NCI-H1436 treated with DMSO at 0.1 percent for 48 hours (cell line): ENCODE data around the gene JSRP1.

Experiments used
- DNase-seq: peaks from one replicate; lab custom pipeline; 2025; lab: John Stamatoyannopoulos, UW

JSRP1 gene

DNA sequence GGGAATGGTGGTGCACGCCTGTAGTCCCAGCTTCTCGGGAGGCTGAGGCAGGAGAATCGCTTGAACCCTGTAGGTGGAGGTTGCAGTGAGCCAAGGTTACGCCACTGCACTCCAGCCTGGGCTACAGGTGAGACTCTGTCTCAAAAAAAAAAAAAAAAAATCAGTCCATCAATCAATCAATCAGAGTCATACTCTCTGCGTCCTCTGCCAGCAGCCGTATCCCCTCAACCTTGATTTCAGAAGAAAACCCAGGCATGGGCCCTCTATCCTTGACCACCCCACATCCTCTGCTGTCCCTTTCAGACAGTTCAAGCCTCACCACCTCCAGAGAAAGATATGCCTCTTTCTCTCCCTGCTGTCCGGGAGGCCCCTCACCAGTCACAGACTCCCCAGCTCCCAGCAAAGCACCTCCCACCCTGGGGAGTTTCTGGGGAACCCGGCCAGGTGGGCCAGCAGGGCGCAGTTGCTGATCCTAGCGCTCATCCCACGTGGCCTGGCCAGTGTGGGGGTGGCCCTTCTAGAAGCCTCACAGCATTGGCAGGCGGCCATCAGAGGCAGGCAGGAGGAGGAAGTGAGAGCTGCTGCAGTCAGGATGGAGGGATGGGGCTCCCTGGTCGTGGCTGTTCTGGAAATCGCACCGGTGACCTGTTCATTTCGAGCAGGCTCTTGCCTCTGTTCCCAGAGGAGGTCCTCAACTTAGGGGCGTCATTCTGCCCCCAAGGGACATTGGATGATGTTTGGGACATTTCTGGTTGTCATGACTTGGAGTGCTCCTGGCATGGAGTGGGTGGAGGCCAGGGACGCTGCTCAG lies 10.2 kb upstream of the JSRP1 start:
- DNase-seq = no peak

DNA sequence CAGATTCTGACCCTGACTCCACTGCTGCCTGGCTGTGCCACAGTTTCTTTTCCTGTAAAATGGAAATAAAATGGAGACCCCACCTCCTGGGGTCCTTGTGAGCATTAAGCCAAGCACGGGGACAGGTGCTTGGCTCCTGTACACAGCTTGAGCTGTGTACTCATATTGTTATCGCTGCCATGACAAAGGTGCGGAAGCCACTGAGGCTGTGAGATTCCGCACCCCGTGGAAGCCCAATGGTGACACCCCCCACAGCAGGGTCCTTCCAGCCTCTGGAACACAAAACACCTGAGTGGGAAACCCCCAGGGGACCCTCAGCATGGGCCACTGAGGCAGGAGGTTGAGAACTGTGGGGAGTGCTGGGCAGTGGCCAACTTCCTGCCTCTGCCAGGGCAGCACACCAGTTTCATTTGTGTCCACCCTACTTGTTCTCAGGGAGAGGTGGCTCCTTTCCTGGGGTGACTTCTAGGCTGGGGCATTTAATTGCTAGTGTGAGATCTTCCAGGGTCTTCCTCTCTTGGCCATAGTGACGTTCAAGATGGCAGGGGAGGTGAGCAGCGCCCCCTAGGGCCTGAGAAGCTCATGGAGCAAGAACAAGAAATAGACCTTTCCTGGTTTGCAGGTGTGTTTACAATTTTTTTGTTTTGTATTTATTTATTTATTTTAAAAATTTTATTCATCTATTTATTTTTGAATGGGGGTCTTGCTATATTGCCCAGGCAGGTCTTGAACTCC lies 5.4 kb upstream of the JSRP1 start:
- no peak for DNase-seq

DNA sequence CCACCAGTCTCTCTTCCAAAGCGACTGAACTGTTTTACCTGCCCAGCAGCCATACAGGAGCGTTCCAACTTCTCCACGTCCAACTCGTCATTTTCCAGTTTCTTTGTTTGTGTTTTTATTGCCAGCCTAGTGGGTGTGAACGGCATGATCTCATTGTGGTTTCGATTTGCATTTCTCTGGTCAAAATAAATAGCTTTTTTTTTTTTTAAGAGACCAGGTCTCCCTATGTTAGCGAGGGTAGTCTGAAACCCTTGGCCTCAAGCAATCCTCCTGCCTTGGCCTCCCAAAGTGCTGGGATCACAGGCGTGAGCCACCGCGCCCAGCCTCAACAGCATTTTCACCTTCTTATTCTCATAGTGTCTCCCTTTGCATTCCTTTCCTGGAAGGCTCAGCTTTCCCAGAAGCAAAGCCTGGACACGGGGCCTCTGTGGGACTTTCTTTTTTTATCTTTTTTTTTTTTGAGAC lies 4.2 kb upstream of the JSRP1 start:
- DNase-seq = no peak

DNA sequence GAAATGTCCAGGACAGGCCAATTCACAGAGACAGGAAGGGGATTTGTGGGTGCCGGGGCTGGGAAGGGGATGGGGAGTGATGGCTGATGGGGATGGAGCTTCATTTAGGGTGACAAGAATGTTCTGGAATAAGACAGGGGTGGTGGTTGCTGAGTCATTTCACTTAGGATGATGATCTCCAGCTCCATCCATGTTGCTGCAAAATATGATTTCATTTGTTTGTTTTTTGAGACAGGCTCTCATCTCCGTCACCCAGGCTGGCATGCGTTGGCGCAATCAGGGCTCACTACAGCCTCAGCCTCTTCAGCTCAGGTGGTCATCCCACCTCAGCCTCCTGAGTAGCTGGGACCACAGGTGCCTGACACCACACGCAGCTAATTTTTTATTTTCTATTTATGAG lies 3.1 kb upstream of the JSRP1 start:
- no peak for DNase-seq

DNA sequence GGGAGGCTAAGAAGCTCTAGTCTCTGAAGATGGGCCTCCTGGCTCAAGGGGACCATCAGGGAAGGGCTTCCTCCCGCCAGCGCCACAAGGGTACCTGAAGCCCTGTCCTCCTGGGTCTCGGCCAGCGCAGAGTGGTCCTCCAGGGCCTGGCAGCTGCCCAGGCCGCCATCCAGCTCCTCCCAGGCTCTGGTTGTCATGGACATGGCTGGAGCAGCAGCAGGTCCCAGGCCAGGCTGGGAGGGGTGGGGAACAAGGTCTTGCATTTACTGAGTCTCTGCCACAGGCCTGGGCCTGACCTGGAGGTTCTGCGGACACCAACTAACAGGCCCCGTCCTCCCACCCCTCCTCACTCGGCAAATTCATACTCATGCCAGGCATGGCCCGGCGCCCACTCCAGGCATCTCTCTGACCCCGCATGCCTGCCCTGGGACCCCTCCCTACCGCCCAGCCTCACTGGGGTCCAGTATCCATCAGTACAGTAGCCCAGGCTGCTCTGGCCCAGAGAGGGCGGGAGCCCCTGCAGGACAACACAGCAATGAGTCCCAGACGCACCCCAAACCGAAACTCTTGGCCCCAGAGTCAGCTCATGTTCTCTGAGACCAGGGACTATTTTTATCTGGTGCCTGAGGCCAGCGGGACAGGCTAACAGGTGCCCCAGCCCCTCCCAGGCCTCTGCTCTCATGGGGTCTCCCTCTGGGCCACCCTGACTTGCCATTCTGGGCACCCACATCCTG lies 938 bp downstream of the JSRP1 start:
- DNase-seq = no peak

DNA sequence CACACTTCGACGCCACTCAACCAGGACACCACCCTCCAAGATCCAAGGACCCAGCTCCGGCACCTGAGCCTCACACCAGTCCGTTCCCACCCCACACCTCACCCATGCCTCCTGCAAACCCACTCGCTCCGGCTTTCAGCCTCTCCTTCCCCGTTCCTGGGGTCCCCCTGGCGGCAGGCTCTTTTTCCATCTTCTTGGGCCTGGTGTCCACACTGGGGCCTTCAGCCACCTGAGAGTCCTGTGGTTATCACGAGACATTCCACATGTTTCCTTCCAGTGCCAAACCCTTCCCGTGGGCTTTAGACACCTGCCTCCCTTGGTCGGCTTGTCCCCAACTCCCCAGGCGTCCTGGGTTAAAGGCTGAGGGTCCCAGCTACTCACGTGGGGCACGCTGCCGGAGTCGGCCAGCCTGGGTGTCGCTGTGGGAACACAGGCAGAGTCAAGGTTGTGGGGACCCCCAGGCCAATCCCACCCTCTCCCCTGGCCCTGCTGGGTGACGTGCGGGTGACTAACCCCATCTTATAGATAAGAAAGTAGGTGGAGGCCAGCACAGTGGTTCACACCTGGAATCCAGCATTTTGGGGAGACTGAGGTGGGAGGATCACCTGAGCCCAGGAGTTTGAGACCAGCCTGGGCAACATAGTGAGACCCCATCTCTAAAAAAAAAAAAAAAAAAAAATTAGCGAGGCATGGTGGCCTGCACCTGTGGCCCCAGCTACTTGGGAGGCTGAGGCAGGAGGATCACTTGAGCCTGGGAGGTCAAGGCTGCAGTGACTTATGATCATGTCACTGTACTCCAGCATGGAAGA lies 1.9 kb downstream of the JSRP1 start:
- DNase-seq = no peak

DNA sequence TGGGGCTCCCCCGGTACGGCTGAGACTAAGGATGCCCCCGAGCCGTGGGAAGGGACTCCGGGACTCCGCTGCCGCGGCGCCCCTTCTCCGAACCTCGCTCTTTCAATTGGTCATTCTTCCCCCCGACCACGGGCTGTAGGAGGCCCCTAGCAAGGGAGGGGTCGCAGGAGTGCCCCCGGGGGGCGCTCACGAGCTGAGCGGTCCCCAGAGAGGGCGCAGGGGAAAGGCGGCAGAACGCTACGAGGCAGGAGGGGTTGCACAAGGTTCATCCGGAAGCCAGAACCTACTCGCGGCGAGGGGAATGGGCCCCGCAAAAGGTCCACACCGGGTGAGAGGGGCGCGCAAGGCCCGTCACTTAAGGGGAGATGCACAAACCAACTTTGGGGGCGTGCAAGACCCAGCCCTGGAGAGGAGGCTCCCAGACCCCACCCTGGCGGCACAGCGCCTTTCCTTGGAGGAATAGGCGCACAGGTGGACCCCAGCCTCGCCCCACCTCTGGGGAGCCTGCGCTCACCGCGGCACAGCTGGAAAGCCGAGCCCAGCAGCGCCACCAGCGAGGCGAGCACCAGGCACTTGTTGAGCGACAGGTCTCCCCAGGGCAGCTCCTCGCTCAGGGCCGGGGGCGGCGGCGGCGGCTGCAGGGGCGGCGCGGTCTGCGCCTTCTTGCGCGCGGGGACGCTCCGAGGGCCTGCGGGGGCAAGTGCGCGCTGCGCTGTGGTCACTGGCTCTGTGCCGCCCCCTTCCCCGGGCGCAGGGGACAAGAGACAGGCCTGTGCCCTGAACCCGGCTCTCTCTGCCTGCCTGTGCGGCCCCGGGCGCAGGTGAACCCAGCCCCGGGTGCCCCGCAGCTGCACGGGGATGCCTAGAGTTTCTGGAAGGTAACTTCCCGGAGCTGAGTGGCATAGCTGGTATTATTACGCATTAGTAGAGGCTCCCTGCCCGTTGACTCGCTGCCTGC lies 2.8 kb downstream of the JSRP1 start:
- DNase-seq = no peak

DNA sequence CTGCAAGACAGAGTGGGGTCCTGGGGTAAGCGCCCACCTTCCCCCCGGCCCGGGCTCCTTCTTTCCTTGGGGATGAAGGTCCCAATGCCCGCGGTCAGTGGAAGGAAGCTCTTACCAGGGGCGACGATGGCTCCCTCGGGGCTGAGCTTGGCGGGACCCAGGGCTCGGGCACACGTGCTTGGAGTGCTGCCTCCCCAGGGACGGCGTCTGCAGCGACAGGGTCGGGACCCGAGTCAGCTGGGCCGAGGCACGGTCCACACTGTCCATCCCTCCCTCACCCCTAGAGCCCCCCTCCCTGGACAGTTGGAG lies 3.5 kb downstream of the JSRP1 start:
- no peak for DNase-seq

DNA sequence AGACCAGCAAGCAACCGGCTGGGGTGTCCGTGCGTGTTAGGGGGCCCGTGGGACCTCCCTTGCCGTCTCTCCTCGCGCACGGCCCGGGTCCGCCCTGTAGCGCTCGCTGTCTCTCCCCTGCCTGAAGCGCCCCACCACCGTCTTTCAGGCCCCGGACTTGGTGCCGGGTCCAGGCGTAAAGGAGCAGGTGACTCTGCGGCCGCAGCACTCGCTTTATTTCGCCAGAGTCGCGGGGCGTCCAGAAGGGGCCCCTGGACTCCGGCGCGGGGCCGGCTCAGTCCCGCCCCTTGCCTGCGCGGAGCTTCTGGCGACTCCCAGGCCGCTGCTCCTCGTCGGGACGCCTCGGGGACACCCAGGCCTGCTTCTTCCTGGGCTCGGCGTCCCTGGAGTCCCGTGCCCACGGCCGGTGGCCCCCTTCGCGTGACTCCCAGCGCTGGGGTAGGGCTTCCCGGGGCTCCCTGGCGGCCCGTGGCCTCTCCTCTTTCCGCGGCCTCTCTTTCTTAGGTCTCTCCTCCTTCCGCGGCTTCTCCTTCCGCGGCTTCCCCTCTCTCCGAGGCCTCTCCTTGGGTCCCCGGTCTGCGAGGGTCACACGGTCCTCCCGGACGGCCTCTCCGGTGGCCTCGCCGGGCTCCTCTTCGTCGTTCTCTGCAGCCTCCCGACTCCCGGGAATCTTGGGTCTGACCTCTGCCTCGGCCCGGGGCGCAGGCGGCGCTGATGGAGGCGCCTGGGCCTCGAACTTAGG lies 4.0 kb downstream of the JSRP1 start:
- no peak for DNase-seq

DNA sequence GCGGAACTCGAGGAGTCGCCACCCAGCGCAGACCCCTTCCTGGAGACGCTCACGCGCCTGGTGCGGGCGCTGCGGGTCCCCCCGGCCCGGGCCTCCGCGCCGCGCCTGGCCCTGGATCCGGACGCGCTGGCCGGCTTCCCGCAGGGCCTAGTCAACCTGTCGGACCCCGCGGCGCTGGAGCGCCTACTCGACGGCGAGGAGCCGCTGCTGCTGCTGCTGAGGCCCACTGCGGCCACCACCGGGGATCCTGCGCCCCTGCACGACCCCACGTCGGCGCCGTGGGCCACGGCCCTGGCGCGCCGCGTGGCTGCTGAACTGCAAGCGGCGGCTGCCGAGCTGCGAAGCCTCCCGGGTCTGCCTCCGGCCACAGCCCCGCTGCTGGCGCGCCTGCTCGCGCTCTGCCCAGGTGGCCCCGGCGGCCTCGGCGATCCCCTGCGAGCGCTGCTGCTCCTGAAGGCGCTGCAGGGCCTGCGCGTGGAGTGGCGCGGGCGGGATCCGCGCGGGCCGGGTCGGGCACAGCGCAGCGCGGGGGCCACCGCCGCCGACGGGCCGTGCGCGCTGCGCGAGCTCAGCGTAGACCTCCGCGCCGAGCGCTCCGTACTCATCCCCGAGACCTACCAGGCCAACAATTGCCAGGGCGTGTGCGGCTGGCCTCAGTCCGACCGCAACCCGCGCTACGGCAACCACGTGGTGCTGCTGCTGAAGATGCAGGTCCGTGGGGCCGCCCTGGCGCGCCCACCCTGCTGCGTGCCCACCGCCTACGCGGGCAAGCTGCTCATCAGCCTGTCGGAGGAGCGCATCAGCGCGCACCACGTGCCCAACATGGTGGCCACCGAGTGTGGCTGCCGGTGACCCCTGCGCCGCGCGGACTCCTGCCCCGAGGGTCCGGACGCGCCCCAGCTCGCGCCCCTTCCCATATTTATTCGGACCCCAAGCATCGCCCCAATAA lies 4.8 kb downstream of the JSRP1 start:
- no peak for DNase-seq

DNA sequence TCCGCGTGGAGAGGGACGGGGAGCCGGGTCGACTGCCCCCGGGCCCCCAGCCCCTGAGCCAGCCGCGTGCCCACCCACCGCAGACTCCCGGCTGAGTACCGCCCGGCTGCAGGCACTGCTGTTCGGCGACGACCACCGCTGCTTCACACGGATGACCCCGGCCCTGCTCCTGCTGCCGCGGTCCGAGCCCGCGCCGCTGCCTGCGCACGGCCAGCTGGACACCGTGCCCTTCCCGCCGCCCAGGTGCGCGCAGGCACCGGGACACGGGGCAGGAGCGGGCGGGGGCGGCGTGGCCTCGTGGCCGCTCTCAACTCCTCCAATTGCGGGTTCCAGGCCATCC lies 5.5 kb downstream of the JSRP1 start:
- no peak for DNase-seq

DNA sequence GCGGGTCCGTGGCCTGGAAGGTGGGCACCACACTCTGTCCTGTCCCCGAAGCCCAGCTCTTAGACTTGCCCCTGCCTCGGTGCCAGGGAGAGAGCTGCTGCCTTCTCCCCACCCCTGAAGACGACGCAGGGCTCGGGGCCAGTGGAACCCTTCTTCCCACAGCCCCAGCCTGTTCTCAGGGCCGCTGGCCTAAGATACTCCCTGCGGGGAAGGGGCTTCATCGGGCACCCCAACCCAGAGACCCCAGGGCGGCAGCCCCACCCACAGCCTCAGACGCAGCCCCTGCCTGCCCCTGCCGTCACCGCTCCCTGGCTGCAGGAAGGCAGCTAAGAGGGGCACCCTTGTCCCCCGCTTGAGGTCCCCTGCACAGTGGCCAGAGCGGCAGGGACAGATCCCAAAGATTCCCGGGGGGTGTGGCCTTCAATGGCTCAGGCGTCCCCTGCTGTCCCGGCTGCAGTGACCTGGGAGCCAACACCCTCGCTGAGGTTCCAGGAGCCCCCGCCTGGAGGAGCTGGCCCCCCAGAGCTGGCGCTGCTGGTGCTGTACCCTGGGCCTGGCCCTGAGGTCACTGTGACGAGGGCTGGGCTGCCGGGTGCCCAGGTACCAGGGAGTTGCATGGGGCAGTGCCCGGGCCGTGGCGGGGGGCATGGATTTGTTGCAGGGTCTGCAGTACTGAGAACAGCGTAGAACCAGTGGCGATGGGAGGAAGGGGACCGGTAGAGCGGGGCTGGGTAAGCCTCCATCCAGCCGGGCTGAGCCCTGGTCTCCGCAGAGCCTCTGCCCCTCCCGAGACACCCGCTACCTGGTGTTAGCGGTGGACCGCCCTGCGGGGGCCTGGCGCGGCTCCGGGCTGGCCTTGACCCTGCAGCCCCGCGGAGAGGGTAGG lies 6.1 kb downstream of the JSRP1 start:
- DNase-seq = no peak

DNA sequence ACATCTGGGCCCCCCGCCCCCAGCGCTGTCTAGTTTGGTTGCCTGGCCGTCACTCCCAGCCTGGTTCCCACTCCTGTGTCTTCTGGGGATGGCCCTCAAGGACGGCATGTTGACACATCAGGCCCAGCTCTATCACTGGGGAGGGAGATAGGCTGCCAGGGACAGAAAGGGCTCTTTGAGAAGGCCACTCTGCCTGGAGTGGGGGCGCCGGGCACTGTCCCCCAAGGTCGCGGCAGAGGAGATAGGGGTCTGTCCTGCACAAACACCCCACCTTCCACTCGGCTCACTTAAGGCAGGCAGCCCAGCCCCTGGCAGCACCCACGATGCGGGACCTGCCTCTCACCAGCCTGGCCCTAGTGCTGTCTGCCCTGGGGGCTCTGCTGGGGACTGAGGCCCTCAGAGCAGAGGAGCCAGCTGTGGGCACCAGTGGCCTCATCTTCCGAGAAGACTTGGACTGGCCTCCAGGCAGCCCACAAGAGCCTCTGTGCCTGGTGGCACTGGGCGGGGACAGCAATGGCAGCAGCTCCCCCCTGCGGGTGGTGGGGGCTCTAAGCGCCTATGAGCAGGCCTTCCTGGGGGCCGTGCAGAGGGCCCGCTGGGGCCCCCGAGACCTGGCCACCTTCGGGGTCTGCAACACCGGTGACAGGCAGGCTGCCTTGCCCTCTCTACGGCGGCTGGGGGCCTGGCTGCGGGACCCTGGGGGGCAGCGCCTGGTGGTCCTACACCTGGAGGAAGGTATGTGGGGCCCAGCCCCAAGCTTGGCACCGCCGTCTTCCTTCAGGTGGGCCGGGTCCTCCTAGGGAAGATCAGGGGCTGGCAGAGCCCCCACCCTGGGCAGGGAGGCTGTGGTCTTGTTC lies 7.0 kb downstream of the JSRP1 start, which contains the start of gene AMH:
Gene AMH (plus strand): TSS at position 314 of the 857 bp plus-strand sequence. CDS start 10 bp downstream, at position 324.
- no peak for DNase-seq

DNA sequence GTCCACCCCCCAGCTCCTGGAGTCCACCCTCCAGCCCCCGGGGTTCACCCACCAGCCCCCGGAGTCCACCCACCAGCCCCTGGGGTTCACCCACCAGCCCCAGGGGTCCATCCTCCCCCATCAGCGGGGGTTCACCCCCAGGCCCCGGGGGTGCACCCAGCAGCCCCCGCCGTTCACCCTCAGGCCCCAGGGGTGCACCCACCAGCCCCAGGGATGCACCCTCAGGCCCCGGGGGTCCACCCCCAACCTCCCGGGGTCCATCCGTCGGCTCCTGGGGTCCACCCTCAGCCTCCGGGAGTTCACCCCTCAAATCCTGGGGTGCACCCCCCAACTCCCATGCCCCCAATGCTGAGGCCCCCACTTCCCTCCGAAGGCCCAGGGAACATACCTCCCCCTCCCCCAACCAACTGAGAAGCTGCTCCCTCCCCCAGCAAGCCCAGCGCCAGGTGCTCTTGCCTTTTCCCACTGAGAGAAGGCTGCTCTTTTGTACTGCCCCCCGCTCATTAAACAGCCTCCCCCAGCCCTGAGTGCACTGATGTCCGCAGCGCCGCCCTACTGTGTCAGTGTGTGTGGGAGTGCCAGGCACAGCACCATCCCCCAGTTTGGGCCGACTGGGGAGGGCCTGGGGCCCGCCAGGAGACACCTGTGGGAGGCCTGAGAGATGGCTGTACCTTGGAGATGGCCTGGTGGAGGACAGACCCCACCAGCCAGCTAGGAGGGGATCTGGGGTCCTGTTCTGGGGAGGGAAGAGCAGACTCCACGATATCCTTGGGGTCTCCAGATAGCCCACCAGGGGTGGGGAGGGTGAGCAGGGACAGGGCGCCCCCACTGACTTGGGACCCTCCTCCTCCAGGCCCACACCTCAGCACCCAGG lies 7.8 kb downstream of the JSRP1 start:
- DNase-seq = no peak

DNA sequence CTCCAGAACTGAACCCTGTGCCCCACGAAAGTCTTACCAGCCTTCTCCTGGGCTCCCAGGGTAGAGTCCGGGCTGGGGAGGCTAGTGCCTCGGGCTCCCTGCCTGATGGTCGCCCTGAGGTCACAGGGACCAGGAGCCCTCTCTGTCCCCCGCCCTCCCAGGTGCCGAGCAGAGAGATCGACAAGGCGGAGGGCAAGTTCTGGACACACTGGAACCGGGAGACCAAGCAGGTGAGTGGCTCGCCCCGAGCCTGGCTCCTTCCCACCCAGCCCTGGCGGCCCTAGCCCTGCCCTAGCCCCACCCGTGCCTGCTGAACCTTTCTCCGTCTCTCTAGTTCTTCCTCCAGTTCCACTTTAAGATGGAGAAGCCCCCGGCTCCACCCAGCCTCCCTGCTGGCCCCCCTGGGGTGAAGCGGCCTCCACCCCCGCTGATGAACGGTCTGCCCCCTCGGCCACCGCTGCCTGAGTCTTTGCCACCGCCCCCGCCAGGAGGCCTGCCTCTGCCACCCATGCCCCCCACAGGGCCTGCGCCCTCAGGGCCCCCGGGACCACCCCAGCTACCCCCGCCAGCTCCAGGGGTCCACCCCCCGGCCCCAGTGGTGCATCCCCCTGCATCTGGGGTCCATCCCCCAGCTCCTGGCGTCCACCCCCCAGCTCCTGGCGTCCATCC lies 8.7 kb downstream of the JSRP1 start:
- DNase-seq = no peak
